DOHH2 (cell line): ENCODE data around the gene ATG9B.

Source experiments
- EZH2phosphoT487 ChIP-seq: fragments of 200-600 bp; sonication (generic); IDR thresholded peaks from 2 replicates; pipeline ENCODE4 v1.6.1; 2017; ENCODE audit warnings: borderline replicate concordance, mild to moderate bottlenecking, antibody characterized with exemption, low read length, moderate library complexity, mixed read lengths
- TF ChIP-seq, protein P1 (sequence below): fragments of 200-600 bp; sonication (generic); IDR thresholded peaks from one replicate; pipeline ENCODE4 v1.5.1; 2014; ENCODE audit warnings: antibody characterized with exemption, mild to moderate bottlenecking, low read depth, low read length; ENCODE audit not compliant: poor library complexity, severe bottlenecking

DNA sequence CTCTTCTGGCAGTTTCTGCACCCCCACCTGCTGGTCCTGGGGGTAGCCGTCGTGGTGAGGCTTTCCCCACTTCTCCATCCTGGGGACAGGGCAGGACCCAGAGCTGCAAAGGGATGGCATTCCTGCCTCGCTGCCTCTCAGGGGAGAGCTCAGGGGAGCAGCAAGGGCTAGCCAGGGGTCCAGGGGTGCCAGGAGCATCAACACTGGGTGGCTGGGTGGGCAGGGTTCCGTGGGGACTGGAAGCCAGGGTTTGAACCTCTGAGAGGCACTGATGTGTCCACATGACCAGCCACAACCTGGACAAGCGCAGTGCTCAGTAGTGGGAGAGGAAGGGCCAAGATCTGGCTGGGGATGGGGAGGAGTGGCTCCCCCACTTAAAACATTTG is 9.6 kb upstream of the ATG9B start:
- TF ChIP-seq, protein P1, sequence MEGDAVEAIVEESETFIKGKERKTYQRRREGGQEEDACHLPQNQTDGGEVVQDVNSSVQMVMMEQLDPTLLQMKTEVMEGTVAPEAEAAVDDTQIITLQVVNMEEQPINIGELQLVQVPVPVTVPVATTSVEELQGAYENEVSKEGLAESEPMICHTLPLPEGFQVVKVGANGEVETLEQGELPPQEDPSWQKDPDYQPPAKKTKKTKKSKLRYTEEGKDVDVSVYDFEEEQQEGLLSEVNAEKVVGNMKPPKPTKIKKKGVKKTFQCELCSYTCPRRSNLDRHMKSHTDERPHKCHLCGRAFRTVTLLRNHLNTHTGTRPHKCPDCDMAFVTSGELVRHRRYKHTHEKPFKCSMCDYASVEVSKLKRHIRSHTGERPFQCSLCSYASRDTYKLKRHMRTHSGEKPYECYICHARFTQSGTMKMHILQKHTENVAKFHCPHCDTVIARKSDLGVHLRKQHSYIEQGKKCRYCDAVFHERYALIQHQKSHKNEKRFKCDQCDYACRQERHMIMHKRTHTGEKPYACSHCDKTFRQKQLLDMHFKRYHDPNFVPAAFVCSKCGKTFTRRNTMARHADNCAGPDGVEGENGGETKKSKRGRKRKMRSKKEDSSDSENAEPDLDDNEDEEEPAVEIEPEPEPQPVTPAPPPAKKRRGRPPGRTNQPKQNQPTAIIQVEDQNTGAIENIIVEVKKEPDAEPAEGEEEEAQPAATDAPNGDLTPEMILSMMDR, result no peak
- no peak for TF ChIP-seq EZH2phosphoT487
